DMS153 treated with DMSO at 0.1 percent for 48 hours (cell line): ENCODE data around the gene NET1.

Source experiments
- DNase-seq: peaks from one replicate; lab custom pipeline; 2025; ENCODE audit not compliant: unreplicated experiment; lab: John Stamatoyannopoulos, UW

The NET1 gene

DNA sequence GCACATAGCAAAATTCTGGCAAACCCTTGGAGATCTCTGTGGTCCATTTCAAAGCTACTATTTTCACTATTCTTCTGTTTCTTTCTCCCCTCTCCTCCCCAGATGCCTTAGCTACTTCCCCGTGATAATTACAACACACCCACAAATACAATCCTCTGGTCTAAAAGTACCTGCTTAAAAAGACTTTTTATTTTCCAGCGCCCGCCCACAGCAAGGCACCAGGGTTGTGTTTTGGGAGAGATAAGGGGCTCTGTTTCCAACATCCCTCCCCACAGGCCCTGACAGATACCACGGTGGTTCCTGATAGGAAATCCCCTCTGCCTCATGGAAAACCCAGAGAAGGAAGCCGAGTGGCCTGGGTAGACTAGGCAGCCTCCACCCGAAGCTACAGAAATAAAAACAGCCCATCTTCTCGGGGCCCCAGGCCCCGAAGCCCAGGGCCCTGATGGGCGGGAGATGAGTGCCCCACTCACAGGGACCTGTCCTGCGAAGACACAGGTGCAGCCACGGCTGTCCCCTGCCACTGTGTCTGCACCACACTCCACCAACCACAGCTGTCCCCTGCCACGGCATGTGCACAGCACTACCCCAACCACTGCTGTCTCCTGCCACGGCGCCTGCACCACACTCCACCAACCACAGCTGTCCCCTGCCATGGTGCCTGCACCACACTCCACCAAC is 67.3 kb downstream of the NET1 start:
- DNase-seq, result no peak

DNA sequence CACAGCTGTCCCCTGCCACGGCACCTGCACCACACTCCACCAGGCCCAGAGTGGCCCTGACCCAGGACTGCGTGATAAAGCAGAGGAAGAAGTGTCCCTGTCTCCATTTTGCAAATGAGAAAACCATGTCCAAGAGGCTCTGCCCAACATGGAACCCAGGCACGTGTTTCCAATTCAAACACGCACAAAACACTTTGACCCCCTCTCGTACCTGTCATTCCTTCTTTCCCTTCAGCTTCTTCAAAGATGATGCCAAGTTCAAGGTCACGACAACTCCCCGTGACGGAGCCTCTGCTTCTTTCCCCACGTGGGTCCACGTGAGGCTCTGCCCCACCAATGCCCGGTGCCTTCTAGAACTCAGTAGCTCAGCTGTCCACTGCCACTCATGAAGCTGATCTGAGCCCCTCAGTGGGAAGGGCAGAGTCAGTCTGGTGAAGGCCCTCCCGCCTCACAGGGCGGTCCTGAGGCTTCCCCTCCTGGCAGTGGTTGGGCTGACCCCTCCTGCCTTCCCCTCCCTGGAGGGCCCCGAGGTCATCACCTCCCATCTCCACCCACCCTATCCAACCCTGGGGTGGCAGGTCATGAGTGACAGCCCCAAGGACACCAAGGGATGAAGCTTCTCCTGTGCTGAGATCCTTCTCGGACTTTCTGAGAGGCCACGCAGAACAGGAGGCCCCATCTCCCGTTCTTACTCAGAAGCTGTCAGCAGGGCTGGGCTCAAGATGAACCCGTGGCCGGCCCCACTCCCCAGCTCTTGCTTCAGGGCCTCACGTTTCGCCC is 68.0 kb downstream of the NET1 start:
- DNase-seq, result no peak

DNA sequence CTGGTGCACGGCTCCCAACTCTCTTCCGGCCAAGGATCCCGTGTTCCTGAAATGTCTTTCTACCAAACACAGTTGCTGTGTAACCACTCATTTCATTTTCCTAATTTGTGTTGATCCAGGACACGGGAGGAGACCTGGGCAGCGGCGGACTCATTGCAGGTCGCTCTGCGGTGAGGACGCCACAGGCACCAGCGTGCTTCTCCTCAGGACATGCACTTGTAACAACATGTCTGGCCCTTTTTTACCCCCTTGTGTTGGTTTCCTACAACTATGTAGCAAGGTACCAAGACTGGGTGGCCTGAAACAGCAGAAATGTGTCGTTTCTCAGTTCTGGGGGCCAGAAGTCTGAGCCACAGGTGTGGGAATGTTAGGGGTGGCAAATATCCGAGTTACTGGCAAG is 68.8 kb downstream of the NET1 start:
- DNase-seq, result no peak

DNA sequence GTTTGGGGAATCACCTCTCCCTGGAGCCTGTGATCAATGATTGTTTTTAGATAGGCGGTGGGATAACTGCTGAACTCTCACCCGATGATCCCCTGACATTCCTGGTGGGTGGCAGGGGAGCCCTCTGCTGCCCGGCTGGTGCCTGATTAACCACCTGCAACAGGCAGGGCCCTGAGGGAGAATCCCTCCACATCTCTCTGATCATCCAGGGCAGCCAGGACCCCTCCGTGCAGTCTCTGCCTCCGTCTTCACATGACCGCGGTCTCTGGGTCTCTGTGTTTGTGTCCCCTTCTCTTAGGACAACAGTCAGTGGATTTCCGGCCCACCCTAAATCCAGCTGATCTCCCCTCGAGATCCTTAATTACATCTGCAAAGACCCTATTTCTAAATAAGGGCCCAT is 69.7 kb downstream of the NET1 start:
- no peak for DNase-seq

DNA sequence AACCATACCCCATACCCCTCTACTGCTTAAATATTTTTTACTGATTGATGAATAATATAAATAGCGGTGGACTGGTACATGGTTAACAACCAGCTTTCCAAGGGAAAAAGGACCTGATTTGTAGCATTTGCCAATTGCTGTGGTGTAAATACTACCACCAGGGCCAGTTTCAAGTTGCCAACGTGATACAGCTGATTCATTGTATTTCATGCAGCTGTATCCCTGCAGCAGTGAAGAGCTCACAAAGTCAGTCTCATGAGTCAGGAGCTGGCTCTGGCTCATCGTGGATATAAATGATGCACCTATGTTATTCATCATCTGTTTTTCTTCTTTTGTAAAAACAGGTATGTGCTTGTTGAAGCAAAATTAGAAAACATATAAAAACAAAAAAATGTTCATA is 71.8 kb downstream of the NET1 start:
- DNase-seq, result no peak

DNA sequence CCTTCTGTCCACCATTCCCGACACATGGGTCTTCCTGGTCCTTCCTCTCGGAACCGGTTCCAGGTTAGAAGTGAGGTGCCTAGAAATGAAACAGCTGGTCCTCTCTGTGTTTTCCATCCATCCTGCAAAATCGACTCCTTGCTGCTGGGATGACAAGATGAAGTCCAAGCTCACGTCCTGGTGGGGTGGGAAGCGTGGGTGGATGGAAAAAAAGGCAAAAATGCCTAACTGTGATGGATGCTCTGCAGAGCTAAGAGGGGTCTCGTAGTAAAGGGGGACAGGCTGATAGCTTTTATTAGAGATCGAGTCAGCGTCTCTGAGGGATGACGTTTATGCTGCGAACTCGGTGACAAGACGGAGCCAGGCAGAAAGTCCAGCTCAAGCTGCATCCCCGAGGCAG is 72.9 kb downstream of the NET1 start:
- no peak for DNase-seq

DNA sequence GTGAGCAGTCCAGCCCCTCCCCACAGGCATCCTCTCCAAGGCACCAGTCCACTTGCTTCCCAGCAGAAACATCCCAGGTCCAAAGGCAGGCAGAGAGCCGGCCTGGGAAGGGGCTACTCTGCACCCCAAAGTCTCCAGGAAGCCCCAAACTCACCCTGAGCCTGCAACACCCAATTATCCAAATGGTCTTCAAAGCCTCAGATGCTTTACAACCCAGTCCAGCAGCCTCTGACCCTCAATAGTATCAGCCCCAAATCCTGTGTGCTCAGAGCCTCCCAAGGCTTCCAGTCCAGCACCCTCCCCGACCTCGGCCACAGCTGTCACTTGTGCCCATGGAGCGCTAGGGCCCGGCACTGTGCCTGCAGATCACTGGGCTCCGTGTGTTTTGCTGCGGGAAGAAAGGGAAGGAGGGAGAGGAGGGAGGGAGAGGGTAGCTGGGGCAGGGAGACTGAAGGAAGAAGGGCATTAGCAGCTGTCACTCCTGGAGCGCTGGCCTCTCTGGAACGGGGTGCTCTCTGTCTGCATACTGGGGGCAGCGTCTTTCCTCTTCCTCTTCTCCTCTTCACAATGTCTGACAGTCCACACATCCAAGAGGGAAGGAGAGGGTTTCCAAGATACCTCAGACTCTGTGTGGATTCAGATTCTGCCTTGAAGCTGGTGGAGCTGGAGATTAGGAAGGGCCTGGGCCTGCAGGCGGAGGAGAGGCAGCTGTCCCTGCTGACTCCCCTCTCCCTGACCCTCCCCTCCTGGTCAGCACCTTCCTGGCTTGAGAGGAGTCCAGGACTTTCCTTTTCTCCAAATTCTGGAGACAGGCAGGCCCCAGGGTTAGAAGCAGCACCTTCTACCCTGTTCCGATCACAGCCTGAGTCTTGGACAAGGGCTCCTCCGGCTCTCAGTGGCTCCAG is 73.8 kb downstream of the NET1 start:
- DNase-seq, result no peak

DNA sequence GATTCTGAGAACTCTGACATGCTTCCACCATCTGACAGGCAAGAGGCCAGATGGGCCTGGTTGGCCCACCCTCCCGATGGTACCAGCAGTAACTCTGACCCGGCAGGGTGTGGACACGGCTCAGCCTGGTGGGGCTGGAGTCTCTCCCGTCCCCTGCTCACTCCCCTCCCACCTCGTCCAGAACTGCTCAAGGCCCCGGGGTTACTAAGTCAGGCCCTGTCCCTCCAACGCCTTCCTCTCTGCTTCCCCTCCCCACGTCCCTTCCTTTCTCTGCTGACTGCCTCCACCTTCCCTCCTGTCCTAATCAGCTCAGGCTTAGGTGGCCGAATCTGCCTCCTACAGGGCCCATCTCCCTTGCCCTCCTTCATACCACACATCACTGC is 74.5 kb downstream of the NET1 start:
- DNase-seq, result no peak

DNA sequence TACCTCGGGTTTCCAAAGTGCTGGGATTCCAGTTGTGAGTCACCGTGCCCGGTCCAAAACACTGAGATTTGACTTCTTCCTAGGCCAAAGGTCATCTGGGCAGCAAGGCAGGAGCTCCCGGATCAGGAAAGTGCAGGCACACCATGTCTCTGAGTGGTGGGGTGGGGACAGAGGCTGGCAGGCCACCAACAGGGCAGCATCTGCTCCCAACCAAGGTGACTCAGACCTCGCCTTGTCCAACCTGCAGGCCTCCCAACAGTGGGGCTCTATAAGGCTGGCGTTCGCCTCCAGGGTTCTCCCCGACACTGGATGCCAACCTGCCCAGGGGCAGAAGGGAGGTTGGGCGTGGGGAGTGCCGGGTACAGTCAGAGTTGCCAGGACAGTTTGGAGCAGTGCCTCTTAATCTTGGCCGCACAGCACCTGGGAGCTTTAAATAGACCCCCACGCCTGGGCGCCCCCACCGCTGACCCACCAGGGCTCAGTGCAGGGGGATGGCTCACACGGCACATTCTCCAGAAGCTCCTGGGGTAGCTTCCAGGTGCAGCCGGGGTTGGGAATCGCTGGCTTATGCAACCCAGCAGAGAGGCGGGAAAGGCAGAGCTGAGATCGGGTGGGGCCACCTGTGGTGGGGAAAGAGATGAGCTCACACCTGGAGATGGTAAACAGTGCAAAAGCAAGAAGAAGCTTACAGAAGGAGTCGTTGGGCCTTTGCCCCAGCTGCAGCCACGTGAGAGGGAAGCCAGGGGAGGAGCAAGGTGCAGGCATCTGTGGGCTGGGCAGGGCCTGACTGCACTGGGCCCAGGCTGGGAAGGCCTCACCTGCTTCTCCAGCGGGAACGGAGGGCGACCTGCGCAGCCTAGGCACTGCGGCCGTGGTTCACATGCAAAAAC is 76.2 kb downstream of the NET1 start:
- DNase-seq, result no peak

DNA sequence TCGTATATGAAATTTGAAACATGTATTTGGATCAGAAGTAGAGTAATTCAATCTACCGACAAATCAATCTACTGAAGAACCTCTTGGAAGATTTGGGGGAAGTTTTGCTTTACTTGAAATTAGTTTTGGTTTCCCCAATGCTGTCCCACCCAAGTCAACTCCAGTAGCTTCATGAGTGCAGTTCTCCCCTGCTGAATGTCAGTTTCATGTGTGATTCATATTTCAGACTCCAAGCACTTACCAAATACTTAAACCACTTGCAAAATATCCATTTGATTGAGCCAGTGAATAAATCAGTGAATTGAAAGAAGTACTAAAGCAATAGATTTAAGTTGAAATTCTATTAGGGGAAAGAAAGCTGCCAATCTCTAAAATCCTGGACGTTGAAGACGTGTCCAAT is 77.7 kb downstream of the NET1 start:
- no peak for DNase-seq

DNA sequence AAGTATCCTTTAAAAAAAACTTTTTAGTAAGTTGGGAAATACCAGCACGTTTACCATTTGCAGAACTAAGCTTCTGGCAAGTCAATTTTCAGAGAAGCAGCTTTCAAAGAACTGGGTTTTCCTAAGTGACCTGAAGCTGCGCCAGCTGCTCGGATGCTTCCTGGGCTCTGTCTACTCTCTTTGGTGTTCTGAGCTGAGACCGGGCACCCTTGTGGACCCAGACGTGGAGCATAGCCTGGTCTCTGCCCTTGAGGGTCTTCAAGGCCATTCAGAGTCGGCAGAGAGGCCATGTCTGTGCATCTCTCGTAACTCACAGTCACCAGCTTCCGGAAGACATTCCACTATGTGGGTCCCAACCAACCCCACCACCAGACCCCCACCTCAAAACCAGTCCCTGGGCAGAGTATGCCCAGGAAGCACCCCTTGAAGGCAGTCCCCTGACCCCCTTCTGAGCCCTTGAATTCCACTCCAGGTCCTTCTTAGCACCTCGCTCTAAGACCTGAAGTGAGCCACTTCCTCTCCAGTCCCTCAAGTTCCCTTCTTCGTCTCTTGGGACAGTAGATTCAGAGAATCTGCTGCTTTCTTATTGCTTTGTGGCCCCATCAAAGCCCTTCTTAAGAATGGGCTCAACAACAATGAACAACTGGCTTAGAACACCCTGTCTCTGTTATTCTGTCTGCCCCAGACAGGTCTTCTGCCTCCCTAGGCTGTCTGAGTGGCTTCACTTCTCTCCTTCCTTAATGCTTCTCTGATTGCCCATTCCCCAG is 78.5 kb downstream of the NET1 start:
- no peak for DNase-seq

DNA sequence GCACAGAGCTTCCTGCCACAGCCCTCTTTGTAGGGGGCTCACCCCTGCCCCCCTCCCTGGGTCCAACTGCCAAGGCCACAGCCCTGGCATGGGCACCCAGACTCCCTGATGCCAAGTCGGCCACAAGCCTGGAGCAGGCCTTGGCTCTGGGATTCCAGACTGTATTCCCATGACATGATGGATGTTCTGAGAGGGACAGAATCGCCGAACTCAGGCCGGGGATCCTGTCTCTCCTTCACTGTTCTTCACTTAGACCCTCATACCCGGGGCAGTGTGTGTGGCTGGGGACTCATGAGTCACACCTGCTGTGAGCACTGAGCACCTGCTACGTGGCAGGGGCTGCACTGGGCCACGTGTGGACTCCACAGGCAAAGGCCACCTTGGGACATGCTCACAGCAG is 79.1 kb downstream of the NET1 start:
- no peak for DNase-seq

DNA sequence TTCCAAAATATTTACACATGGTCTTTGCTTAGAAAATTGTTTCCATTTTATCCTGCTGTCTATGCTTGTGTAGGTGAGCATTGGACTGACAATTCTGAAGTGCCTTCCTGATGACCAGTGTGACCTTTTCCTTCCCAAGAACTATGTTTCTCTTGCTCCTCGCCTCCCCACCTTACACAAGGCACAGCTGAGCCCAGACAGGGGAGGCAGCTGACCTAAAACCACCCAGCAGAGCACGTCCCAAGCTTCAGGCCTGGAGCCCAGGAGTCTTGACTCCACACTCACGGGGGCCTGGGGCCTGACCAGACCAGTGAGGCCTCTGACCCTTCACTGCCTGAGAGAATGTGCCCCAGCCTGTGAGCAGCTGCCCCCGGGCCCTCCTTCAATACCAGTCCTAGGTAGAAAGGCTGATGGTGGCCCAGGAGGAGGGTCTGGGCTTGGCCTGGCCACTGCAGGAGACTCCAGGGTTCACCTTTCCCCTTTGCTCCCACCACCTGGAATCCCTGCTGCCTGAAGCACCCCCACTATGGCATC is 80.0 kb downstream of the NET1 start:
- DNase-seq, result no peak

DNA sequence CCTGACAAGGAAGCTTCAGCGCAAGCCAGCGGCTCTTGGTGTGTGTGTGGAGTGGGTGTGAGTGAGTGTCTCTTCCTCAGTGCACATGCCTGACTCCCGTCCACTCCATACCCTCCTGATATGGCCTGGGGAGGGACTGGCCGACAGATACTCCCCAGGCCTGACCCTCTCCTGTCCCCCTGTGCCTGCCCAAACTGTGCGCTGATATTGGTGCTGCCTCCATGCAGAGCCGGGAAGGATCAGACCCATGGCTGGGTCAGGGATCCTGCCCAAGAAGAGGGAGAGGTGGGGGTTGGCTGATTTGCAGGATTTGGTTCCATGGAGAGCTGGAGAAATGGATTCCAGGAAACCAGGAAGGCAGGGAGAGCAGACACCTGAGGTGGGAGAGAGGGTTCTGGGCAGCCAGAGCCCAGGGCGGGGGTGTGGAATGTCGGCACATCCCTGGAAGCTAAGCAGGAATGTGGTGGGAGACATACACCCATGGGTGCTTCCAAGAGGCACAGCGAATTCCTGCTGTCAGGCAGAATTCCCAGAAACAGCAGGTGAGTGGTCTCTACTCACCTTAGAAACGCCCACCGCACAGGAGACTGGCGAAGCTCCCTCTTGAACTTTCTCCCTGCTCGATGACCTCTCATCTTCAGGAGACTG is 80.7 kb downstream of the NET1 start:
- DNase-seq, result no peak

DNA sequence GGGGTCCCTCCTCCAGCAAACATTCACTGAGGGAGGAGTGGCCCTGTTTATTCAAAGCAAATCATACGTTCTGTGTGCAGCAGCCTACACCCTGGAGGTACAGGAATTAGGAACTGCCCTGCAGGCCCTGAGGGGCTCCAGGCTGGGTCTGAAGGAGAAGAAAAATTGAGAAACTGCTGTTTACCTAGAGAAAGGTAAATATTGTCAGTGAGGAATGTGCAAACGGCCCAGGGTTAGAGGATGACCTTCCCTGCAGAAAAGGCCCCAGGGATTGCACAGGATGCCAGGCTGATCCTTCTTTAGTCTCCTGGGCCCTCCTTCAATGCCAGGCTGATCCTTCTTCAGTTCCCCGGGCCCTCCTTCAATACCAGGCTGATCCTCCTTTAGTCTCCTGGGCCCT is 81.3 kb downstream of the NET1 start:
- no peak for DNase-seq

DNA sequence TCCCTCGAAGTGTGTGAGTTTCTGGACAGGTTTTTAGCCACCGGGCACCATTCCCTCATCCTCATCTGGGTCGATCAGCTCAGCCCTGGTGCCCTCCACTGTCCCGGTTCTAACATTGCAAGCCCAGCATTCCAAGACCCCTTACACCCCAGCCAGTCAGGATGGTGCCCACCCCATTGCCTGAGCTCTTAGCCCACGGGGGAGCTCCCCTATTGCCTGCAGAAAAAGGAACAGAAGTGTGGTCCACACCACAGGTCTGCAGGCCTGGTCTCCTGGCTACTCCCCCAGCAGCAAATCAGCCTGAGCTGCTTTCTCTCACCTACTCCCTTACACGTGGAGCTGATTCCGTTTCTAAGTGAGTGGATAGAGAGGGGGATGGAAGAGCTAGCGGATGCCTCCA is 82.3 kb downstream of the NET1 start:
- DNase-seq, result no peak

DNA sequence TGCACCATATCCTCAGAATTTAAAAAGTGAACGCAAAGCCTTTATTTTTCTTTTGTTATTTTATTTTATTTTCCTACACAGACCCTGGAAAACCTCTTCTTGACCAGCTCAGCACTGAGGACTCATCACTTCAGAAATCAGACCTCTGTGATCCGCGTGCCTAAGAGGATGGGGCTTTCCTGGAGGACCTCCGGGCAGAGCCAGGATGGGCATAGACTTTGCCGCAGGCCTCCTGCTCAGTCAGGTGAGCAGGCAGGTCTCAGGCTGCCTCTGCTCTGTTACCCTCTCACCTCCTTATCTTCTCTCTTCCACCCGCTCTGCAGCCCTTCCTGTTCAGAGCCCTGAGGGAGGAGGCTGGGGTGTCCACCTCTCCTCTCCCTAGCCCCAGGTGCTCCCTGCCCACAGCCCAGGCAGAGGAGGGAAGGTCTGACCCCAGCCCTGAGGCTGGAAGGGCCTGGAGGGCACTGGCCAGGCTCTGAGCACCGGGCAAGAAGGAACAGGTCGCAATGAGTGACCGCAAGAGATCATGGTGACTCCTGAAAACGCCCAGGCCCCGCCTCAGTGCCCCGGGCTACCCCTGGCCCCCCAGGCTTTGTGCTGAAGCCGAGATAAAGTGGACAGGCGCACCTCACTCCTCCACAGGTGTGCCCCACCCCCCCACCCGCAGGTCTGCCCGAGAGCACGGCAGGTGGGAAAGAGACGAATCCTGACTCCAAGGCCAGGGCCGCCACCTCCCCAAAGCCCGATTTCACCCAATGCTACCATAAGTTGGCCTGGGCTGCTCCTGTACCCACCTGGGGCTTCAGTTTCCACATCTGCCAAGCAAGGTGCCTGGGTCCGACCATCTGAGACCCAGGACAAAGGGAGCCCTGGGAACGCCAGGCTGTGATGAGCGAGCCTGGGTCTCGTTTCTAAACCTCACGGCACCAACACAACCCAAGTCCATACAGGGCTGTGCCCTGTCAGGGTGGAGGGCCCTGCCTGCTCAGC is 84.2 kb downstream of the NET1 start:
- DNase-seq, result no peak

DNA sequence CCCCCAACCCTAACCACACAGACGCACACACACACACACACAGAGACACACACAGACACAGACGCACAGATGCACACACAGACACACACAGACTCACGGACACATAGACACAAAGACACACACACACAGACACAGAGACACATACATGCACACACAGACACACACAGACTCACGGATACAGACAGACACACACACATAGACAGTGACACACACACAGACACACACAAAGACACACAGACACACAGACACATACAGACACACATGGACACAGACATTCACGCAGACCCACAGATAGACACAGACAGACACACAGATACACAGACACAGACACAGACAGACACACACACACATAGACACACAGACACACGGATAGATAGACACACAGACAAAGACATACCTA is 84.9 kb downstream of the NET1 start:
- DNase-seq, result no peak
